AG09309 (cell line): ENCODE measurements around the gene UGT8.

Experiments
- DNase-seq: peaks from one replicate; pipeline ENCODE4 v3.0.0-alpha.2; 2010; ENCODE audit warnings: low read depth
- H3K4me3 ChIP-seq: 2 replicates; pipeline ENCODE4 v1.5.1; 2011; ENCODE audit warnings: mild to moderate bottlenecking, low read depth, low read length, moderate library complexity; ENCODE audit not compliant: control insufficient read depth
- CTCF ChIP-seq: IDR thresholded peaks from 2 replicates; pipeline ENCODE4 v1.5.1; 2011; ENCODE audit warnings: mild to moderate bottlenecking, low read depth, low read length, inconsistent platforms; ENCODE audit not compliant: insufficient read depth, control insufficient read depth; ENCODE audit errors: missing control alignments

Gene UGT8

GRCh38 chr4:114595921-114596320 is 2.7 kb upstream of the UGT8 start:
- TF ChIP-seq CTCF = no peak
- H3K4me3 ChIP-seq = no peak overlapping the region
- DNase-seq = no peak

DNA sequence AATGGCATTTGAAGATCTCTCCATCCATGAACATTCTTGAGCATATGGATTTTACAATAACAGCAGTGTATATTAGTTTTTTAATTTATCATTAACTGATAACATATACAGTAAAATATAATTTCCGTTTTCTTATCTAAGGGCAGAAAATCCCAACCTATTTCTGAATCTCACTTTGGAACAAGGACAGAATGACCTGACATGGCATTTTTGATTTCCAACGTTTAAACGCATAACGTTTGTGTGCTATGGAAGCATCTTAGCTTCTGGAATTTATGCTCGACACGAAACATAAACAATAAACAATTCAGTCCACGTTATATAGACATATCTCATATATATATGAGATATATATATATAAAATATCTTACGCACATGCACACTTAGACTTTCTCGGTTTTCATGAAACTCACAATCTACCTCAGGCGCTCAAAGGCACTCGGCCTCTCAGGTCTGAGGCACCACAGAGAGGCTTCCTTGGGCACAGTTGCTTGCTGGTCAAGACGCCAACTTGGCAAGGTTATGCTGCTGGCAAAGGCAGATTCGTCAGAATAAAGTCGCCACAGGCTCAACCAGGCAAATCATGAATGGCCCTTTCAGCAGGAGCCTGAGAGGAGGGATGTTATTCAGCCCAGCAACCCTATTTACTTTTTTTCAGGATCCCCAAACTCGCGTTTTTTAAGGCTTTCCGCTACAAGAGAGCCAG is 1.0 kb upstream of the UGT8 start:
- no peak for DNase-seq
- no peak overlapping the region for H3K4me3 ChIP-seq
- TF ChIP-seq CTCF = no peak

DNA sequence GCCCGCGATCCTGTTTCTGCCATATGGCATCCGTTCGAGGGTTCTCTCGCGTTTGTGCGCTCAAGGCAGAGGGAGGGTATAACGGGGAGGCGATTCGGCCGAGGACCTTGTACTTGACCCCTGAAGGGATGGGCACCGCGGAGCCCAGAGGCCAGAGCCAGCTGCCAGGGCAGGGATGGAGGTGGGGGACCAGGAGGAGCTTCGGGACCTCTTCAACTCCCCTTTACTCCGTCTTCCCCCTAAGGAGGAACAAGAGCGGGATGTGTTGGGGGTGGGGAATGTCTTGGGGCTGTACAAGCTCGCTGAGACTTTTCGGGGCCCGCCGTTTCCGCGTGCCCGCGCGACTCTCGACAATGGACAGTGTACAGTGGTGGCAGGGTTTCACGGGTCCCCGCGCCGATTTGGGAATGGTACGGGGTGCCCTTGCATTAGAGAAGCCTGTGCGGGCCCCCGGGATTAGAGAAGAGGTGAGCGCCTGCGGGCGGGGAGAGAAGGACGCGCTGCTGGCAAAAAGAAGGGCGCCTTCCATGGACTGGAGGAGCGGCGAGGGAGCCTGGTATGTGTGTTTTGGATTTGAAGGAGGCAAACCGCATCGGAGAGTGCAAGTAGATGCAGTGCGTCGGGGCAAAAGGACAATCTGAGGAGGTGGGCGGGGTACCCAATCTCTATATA is 760 bp downstream of the UGT8 start:
- no peak for TF ChIP-seq CTCF
- DNase-seq = no peak
- H3K4me3 ChIP-seq = peak overlapping the region; percentile 3; the same call in 1 of the 2 replicates

DNA sequence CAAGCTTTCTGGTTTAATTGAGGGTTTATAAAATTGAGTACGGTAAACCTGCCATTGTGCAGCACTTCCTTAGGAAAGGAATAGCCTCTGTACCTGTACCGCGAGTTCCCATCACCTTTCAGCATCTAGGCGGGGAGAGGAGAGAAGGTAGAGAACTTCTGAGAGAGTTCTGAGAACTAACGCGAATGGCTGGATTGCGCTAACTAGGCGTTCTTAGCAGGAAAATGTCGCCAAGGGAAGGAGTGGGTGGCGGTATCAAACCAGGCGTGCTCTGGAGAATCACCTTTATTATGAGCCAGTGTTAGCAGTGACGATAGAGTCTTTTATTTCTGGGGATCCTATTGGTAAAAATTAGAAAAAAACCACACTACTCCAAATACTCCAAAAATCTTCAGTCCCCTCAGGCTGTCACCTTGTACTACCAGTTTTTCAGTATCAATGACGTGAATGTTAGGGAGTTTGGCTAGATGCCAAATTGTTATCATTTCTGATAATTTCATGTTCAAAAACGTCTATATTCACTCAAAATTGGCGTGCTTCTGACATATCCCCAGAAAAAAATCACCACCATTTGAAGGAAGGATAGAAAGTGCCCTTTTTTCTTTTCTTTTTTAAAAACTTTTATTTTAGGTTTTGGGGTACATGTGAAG is 1.4 kb downstream of the UGT8 start:
- H3K4me3 ChIP-seq = no peak overlapping the region
- DNase-seq = no peak
- TF ChIP-seq CTCF = no peak

- no peak overlapping the region for H3K4me3 ChIP-seq
- DNase-seq = no peak
- TF ChIP-seq CTCF = no peak
These were observed 2.1 kb downstream of the UGT8 start for GRCh38 chr4:114600672-114601071.

GRCh38 chr4:114601304-114602052 is 2.9 kb downstream of the UGT8 start:
- H3K4me3 ChIP-seq = no peak overlapping the region
- DNase-seq = no peak
- TF ChIP-seq CTCF = no peak
